PC-9 (cell line): Measurements from ENCODE around the gene GLB1L2.

Experiments
- EZH2 ChIP-seq: fragments of 200-600 bp; sonication (generic); IDR thresholded peaks from 2 replicates; pipeline ENCODE4 v1.8.0; 2017; ENCODE audit warnings: antibody characterized with exemption, low read depth
- TF ChIP-seq, protein P1 (sequence below): fragments of 200-600 bp; sonication (generic); conservative IDR thresholded peaks from 2 replicates; pipeline ENCODE4 v1.6.1; 2017; ENCODE audit warnings: mixed run types, antibody characterized with exemption, mild to moderate bottlenecking, moderate library complexity

GRCh38 chr11:134282121-134283045 lies 49.4 kb upstream of the GLB1L2 start:
- TF ChIP-seq, protein P1, sequence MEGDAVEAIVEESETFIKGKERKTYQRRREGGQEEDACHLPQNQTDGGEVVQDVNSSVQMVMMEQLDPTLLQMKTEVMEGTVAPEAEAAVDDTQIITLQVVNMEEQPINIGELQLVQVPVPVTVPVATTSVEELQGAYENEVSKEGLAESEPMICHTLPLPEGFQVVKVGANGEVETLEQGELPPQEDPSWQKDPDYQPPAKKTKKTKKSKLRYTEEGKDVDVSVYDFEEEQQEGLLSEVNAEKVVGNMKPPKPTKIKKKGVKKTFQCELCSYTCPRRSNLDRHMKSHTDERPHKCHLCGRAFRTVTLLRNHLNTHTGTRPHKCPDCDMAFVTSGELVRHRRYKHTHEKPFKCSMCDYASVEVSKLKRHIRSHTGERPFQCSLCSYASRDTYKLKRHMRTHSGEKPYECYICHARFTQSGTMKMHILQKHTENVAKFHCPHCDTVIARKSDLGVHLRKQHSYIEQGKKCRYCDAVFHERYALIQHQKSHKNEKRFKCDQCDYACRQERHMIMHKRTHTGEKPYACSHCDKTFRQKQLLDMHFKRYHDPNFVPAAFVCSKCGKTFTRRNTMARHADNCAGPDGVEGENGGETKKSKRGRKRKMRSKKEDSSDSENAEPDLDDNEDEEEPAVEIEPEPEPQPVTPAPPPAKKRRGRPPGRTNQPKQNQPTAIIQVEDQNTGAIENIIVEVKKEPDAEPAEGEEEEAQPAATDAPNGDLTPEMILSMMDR = no peak
- no peak for TF ChIP-seq EZH2
